ENCODE data around the gene PRDM1.

PRDM1 gene

GRCh38 chr6:106053484-106054205 is 32.5 kb upstream of the PRDM1 start:
- H3K79me2 ChIP-seq (ENCODE audit: control insufficient read depth, insufficient read depth, low read length, unreplicated experiment), result no peaks in the 10 kb centered on the region

DNA sequence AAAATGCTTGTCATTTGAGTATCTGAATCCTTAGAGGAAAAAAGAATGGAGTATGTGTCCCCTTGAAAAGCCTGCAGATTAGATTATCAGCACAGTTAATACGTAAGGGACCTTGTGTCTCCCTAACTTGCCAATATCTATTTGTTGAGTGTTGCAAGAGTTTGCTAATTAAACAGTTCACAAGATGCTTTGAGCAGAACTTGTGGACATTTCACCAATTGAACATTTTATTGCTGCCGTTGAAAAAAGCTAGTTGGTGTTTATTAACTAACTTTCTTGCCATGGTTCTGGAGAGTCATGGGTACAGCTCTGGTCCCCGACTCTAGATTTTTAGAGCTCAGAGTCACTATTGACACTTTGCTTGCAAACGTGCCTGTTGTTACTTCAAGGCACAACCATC is 30.6 kb upstream of the PRDM1 start:
- H3K4me1 ChIP-seq (ENCODE audit: control insufficient read depth, insufficient read depth, low read length, unreplicated experiment), result no peaks in the 10 kb centered on the region
- no peak overlapping the region for H3K27ac ChIP-seq (ENCODE audit: low read depth, low read length)
- H3K27me3 ChIP-seq (ENCODE audit: insufficient read depth, low read length), result no peaks in the 10 kb centered on the region
- no peaks in the 10 kb centered on the region for H3K36me3 ChIP-seq (ENCODE audit: insufficient read depth, low read length)
- no peaks in the 10 kb centered on the region for H3K79me2 ChIP-seq (ENCODE audit: control insufficient read depth, insufficient read depth, low read length, unreplicated experiment)
- H3K4me3 ChIP-seq (ENCODE audit: low read depth, low read length), result no peak overlapping the region
- H2AFZ ChIP-seq (ENCODE audit: low read length, unreplicated experiment), result no peak overlapping the region

More at GRCh38 chr6:106053484-106054205, 32.5 kb upstream of the PRDM1 start:
- H3K4me3 ChIP-seq (ENCODE audit: low read depth, low read length), result no peak overlapping the region
- no peak overlapping the region for H3K27ac ChIP-seq (ENCODE audit: low read depth, low read length)
- no peaks in the 10 kb centered on the region for H3K27me3 ChIP-seq (ENCODE audit: insufficient read depth, low read length)
- H3K4me1 ChIP-seq (ENCODE audit: control insufficient read depth, insufficient read depth, low read length, unreplicated experiment), result no peaks in the 10 kb centered on the region
- no peaks in the 10 kb centered on the region for H3K36me3 ChIP-seq (ENCODE audit: insufficient read depth, low read length)
- no peak overlapping the region for H2AFZ ChIP-seq (ENCODE audit: low read length, unreplicated experiment)

GRCh38 chr6:106056060-106056745 is 29.9 kb upstream of the PRDM1 start:
- Histone ChIP-seq H3K4me3 (ENCODE audit: low read depth, low read length) (no peak overlapping the region), H3K27me3 (ENCODE audit: insufficient read depth, low read length) (no peaks in the 10 kb centered on the region), H3K4me1 (ENCODE audit: control insufficient read depth, insufficient read depth, low read length, unreplicated experiment) (no peaks in the 10 kb centered on the region), H3K27ac (ENCODE audit: low read depth, low read length) (no peak overlapping the region), H3K79me2 (ENCODE audit: control insufficient read depth, insufficient read depth, low read length, unreplicated experiment) (no peaks in the 10 kb centered on the region), H2AFZ (ENCODE audit: low read length, unreplicated experiment) (no peak overlapping the region), H3K36me3 (ENCODE audit: insufficient read depth, low read length) (no peaks in the 10 kb centered on the region)

- H2AFZ ChIP-seq (ENCODE audit: low read length, unreplicated experiment), result no peak overlapping the region
- no peak overlapping the region for H3K27ac ChIP-seq (ENCODE audit: low read depth, low read length)
- no peaks in the 10 kb centered on the region for H3K36me3 ChIP-seq (ENCODE audit: insufficient read depth, low read length)
- no peak overlapping the region for H3K4me3 ChIP-seq (ENCODE audit: low read depth, low read length)
- no peaks in the 10 kb centered on the region for H3K79me2 ChIP-seq (ENCODE audit: control insufficient read depth, insufficient read depth, low read length, unreplicated experiment)
- no peaks in the 10 kb centered on the region for H3K27me3 ChIP-seq (ENCODE audit: insufficient read depth, low read length)
- no peaks in the 10 kb centered on the region for H3K4me1 ChIP-seq (ENCODE audit: control insufficient read depth, insufficient read depth, low read length, unreplicated experiment)
Observed at GRCh38 chr6:106056746-106057390, 29.3 kb upstream of the PRDM1 start.

- Histone ChIP-seq H3K79me2 (ENCODE audit: control insufficient read depth, insufficient read depth, low read length, unreplicated experiment) (no peaks in the 10 kb centered on the region), H3K4me3 (ENCODE audit: low read depth, low read length) (no peak overlapping the region), H3K27me3 (ENCODE audit: insufficient read depth, low read length) (no peaks in the 10 kb centered on the region), H2AFZ (ENCODE audit: low read length, unreplicated experiment) (no peak overlapping the region), H3K27ac (ENCODE audit: low read depth, low read length) (no peak overlapping the region), H3K36me3 (ENCODE audit: insufficient read depth, low read length) (no peaks in the 10 kb centered on the region), H3K4me1 (ENCODE audit: control insufficient read depth, insufficient read depth, low read length, unreplicated experiment) (peaks cover 17% of the 10 kb centered on the region)
Observed at GRCh38 chr6:106059331-106059730, 26.8 kb upstream of the PRDM1 start.

DNA sequence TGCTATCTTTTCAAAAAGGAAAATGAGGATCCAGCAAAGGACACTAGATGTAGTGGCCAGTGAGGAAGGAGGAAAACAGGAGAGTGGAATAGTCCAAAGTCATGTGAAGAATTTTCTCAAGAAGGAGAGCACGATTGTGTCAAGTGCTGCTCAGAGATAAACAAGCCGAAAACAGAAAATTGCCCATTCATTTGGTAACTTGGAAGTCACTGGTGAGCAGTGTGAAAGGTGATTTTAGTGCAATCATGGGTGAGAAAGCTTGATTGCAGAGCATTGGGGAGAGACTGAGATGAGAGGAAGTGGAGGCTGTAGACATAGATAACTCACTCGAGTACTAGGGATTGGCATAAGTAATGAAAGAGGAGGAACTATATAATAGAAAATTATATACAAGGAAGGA is 26.0 kb upstream of the PRDM1 start:
- Histone ChIP-seq H2AFZ (ENCODE audit: low read length, unreplicated experiment) (no peak overlapping the region), H3K4me1 (ENCODE audit: control insufficient read depth, insufficient read depth, low read length, unreplicated experiment) (peaks cover 24% of the 10 kb centered on the region), H3K4me3 (ENCODE audit: low read depth, low read length) (no peak overlapping the region), H3K27ac (ENCODE audit: low read depth, low read length) (no peak overlapping the region), H3K79me2 (ENCODE audit: control insufficient read depth, insufficient read depth, low read length, unreplicated experiment) (no peaks in the 10 kb centered on the region), H3K36me3 (ENCODE audit: insufficient read depth, low read length) (no peaks in the 10 kb centered on the region), H3K27me3 (ENCODE audit: insufficient read depth, low read length) (no peaks in the 10 kb centered on the region)

DNA sequence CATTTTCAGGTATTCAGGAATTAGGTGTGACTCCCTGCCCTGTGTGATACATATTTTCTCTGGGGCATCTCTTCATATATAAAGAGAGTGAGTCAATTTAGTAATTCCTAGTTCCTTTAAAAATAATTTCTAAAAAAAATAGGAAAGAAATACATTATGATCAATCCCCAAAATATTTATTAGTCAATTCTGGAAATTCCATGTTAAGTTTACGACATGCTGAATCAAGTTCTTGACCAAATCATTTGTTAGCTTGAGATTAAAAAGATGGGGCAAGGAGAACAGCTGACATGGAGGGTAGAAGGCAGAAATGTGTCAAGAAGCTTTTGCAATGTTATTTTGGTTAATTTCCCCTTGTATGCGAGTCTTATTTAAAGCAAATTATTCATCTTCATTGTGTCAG is 22.7 kb upstream of the PRDM1 start:
- no peaks in the 10 kb centered on the region for H3K27me3 ChIP-seq (ENCODE audit: insufficient read depth, low read length)

GRCh38 chr6:106064142-106064541 is 22.0 kb upstream of the PRDM1 start:
- H3K27me3 ChIP-seq (ENCODE audit: insufficient read depth, low read length), result no peaks in the 10 kb centered on the region
- H2AFZ ChIP-seq (ENCODE audit: low read length, unreplicated experiment), result no peak overlapping the region
- no peaks in the 10 kb centered on the region for H3K36me3 ChIP-seq (ENCODE audit: insufficient read depth, low read length)
- no peaks in the 10 kb centered on the region for H3K79me2 ChIP-seq (ENCODE audit: control insufficient read depth, insufficient read depth, low read length, unreplicated experiment)
- peaks cover 32% of the 10 kb centered on the region for H3K4me1 ChIP-seq (ENCODE audit: control insufficient read depth, insufficient read depth, low read length, unreplicated experiment)
- H3K27ac ChIP-seq (ENCODE audit: low read depth, low read length), result peak overlapping the region; percentile 76
- H3K4me3 ChIP-seq (ENCODE audit: low read depth, low read length), result no peak overlapping the region

More for the DNA sequence above, 22.7 kb upstream of the PRDM1 start:
- no peaks in the 10 kb centered on the region for H3K79me2 ChIP-seq (ENCODE audit: control insufficient read depth, insufficient read depth, low read length, unreplicated experiment)
- H3K27ac ChIP-seq (ENCODE audit: low read depth, low read length), result peak overlapping the region; percentile 76
- H2AFZ ChIP-seq (ENCODE audit: low read length, unreplicated experiment), result no peak overlapping the region
- H3K4me3 ChIP-seq (ENCODE audit: low read depth, low read length), result no peak overlapping the region
- H3K4me1 ChIP-seq (ENCODE audit: control insufficient read depth, insufficient read depth, low read length, unreplicated experiment), result peaks cover 29% of the 10 kb centered on the region
- no peaks in the 10 kb centered on the region for H3K36me3 ChIP-seq (ENCODE audit: insufficient read depth, low read length)

DNA sequence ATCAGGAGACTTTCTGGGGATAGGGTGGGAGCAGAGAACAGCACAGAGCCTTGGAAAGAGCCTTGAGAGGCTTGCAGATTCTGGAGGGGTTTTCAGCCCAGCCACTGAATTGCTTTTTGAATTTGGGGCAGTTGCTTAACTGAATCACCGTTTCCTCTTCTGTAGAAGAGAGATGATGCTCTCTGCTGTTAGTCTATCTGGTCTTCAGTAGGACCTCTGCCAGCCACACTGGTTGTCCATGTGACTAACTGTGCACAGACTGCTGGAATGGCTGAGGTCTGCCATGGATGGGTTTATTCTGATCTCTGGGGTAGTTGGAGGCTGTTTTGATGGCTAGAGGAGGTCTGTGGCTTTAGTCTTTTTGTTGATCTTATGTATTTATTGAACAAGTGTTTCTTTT is 21.4 kb upstream of the PRDM1 start:
- no peaks in the 10 kb centered on the region for H3K27me3 ChIP-seq (ENCODE audit: insufficient read depth, low read length)
- H3K4me1 ChIP-seq (ENCODE audit: control insufficient read depth, insufficient read depth, low read length, unreplicated experiment), result peaks cover 38% of the 10 kb centered on the region
- no peaks in the 10 kb centered on the region for H3K36me3 ChIP-seq (ENCODE audit: insufficient read depth, low read length)
- no peaks in the 10 kb centered on the region for H3K79me2 ChIP-seq (ENCODE audit: control insufficient read depth, insufficient read depth, low read length, unreplicated experiment)
- H3K4me3 ChIP-seq (ENCODE audit: low read depth, low read length), result no peak overlapping the region
- peak overlapping the region; percentile 76; the same call in 1 of the 2 replicates for H3K27ac ChIP-seq (ENCODE audit: low read depth, low read length)
- no peak overlapping the region for H2AFZ ChIP-seq (ENCODE audit: low read length, unreplicated experiment)

DNA sequence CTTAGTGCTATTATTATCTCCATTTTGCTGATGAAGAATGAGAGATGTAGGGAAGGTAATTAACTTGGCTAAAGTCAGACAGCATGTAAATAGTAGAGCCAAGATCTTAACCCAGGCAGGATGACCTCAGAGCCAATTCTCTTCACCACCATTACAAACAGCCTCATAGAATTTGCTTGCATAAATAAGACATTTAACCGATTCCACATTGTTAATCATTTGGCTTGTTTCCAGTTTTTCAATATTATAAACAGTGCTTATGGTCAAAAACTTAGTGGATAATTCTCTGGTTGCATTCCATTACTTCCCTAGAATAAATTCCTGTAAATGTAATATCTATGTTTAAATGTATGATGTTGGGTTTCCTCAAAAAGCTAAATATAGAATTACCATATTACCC is 19.1 kb upstream of the PRDM1 start:
- Histone ChIP-seq H3K79me2 (ENCODE audit: control insufficient read depth, insufficient read depth, low read length, unreplicated experiment) (no peaks in the 10 kb centered on the region), H3K27ac (ENCODE audit: low read depth, low read length) (no peak overlapping the region), H3K4me1 (ENCODE audit: control insufficient read depth, insufficient read depth, low read length, unreplicated experiment) (peaks cover 42% of the 10 kb centered on the region), H3K27me3 (ENCODE audit: insufficient read depth, low read length) (no peaks in the 10 kb centered on the region), H2AFZ (ENCODE audit: low read length, unreplicated experiment) (no peak overlapping the region), H3K36me3 (ENCODE audit: insufficient read depth, low read length) (no peaks in the 10 kb centered on the region), H3K4me3 (ENCODE audit: low read depth, low read length) (no peak overlapping the region)
